22Rv1 (cell line): ENCODE data around the gene STRA8.

Experiments
- ZFX ChIP-seq: fragments of 450-650 bp; IDR thresholded peaks from 2 replicates; pipeline ENCODE4 v1.6.1; 2017; ENCODE audit warnings: antibody characterized with exemption, borderline replicate concordance
- TF ChIP-seq, protein P1 (sequence below): fragments of 450-650 bp; IDR thresholded peaks from 2 replicates; pipeline ENCODE4 v1.5.1; 2017; ENCODE audit warnings: mild to moderate bottlenecking

DNA sequence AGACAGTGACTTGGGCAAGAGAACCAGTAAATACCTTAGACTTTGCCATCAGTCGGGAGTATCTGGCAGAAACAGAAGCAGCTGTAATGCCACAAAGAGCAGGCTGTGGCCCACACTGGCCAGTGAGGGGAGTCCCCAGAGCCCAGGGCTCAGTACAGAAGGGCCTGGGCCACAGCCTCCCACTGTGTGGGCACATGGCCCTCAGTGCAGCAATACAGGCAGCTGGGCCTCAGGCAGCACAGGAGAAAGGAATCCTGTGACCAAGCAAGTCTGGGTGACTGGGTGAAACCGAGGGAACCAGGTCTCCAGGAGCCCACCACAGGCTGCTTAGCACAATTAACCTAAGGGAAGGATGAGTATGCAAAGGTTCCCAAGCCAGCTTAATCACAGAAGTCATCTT lies 36.3 kb upstream of the STRA8 start:
- TF ChIP-seq, protein P1, sequence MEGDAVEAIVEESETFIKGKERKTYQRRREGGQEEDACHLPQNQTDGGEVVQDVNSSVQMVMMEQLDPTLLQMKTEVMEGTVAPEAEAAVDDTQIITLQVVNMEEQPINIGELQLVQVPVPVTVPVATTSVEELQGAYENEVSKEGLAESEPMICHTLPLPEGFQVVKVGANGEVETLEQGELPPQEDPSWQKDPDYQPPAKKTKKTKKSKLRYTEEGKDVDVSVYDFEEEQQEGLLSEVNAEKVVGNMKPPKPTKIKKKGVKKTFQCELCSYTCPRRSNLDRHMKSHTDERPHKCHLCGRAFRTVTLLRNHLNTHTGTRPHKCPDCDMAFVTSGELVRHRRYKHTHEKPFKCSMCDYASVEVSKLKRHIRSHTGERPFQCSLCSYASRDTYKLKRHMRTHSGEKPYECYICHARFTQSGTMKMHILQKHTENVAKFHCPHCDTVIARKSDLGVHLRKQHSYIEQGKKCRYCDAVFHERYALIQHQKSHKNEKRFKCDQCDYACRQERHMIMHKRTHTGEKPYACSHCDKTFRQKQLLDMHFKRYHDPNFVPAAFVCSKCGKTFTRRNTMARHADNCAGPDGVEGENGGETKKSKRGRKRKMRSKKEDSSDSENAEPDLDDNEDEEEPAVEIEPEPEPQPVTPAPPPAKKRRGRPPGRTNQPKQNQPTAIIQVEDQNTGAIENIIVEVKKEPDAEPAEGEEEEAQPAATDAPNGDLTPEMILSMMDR: no peak
- no peak for TF ChIP-seq ZFX
